ENCODE measurements around the gene PSMG3. TPM values are rescaled to one million over a fixed set of nuclear protein-coding genes. Genes with fewer than 3 reads are reported as not detected.

The PSMG3 gene
- total RNA-seq, 1 experiment from 2014 or later: 33.3 TPM

GRCh38 chr7:1604383-1604782, 34.6 kb upstream of the PSMG3 start:
- H3K27ac Mint-ChIP-seq: no peak overlapping the region
- CTCF ChIA-PET: interaction anchor here (0.9 kb wide), 1 partner anchor 37 kb away, joined by 4 read pairs; no protein-coding TSS in a partner anchor
- H3K4me3 Mint-ChIP-seq: no peak overlapping the region
- H3K4me1 Mint-ChIP-seq: peaks cover 6% of the 10 kb centered on the region
- no peak for DNase-seq (ENCODE audit: low spot score)
- POLR2A ChIA-PET: no interaction called here
- H3K9me3 Mint-ChIP-seq: no peaks in the 10 kb centered on the region
- no peaks in the 10 kb centered on the region for H3K27me3 Mint-ChIP-seq (ENCODE audit: low read depth)
- H3K36me3 Mint-ChIP-seq: no peaks in the 10 kb centered on the region
- ATAC-seq: no peak
- TF ChIP-seq ELF4 (CRISPR knock-in tag; IDR thresholded peaks at IDR 0.05; ENCODE audit: low read depth) (no peak), SOX15 (CRISPR knock-in tag; IDR thresholded peaks at IDR 0.05) (no peak), PRDM15 (CRISPR knock-in tag; IDR thresholded peaks at IDR 0.05) (no peak), EMX1 (CRISPR knock-in tag; IDR thresholded peaks at IDR 0.05) (no peak), ATF3 (CRISPR knock-in tag; conservative IDR thresholded peaks at IDR 0.05) (no peak), ARID4B (CRISPR knock-in tag; IDR thresholded peaks at IDR 0.05; ENCODE audit: borderline replicate concordance) (no peak), AR (CRISPR knock-in tag; IDR thresholded peaks at IDR 0.05) (no peak), ZBTB21 (CRISPR knock-in tag; IDR thresholded peaks at IDR 0.05; ENCODE audit: borderline replicate concordance) (no peak), ZNF138 (CRISPR knock-in tag; conservative IDR thresholded peaks at IDR 0.05) (no peak), ZNF121 (CRISPR knock-in tag; IDR thresholded peaks at IDR 0.05) (no peak), ZNF423 (CRISPR knock-in tag; IDR thresholded peaks at IDR 0.05) (no peak), JUN (CRISPR knock-in tag; IDR thresholded peaks at IDR 0.05) (no peak), NR2C2 (CRISPR knock-in tag; IDR thresholded peaks at IDR 0.05) (no peak), MXD4 (CRISPR knock-in tag; IDR thresholded peaks at IDR 0.05; ENCODE audit: borderline replicate concordance) (no peak), ZNF263 (CRISPR knock-in tag; IDR thresholded peaks at IDR 0.05; ENCODE audit: low read depth) (no peak), SMAD3 (CRISPR knock-in tag; IDR thresholded peaks at IDR 0.05; ENCODE audit: borderline replicate concordance) (no peak), ESRRA (CRISPR knock-in tag; IDR thresholded peaks at IDR 0.05; ENCODE audit: borderline replicate concordance) (no peak)
